Breast epithelium (tissue), 3 donors: ENCODE data around the gene GASK1B.

Experiments
- POLR2A ChIP-seq: fragments of 450-650 bp; IDR thresholded peaks from one replicate; pipeline ENCODE4 v1.6.1; 2016; ENCODE audit warnings: antibody characterized with exemption, mild to moderate bottlenecking, moderate library complexity
- TF ChIP-seq, protein P1 (sequence below), 3 donors: fragments of 450-650 bp; IDR thresholded peaks; one replicate each; pipeline ENCODE4 v1.5.1; 2016 to 2017; ENCODE audit warnings: antibody characterized with exemption in 3 of 3, mild to moderate bottlenecking in 3 of 3, moderate library complexity in 3 of 3

DNA sequence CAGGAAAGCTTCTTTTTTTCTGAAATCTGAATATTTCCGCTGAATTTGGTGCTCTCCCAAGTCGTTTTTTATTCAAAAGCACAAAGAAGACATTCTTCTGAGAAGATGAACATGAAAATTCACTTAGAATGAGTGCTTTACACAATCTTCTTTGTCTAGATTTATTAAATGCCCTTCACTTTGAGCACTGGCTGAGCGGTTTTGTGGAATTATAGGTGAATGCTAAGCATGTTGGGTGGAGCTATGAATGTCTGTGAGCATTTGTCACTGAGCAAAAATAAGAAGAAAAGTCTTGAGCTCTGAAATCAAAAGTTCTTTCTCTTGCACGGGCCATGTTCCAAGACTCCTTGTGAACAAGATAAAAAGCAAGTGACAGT, 13.1 kb downstream of the GASK1B start:
- no peak for TF ChIP-seq POLR2A
- TF ChIP-seq, protein P1, sequence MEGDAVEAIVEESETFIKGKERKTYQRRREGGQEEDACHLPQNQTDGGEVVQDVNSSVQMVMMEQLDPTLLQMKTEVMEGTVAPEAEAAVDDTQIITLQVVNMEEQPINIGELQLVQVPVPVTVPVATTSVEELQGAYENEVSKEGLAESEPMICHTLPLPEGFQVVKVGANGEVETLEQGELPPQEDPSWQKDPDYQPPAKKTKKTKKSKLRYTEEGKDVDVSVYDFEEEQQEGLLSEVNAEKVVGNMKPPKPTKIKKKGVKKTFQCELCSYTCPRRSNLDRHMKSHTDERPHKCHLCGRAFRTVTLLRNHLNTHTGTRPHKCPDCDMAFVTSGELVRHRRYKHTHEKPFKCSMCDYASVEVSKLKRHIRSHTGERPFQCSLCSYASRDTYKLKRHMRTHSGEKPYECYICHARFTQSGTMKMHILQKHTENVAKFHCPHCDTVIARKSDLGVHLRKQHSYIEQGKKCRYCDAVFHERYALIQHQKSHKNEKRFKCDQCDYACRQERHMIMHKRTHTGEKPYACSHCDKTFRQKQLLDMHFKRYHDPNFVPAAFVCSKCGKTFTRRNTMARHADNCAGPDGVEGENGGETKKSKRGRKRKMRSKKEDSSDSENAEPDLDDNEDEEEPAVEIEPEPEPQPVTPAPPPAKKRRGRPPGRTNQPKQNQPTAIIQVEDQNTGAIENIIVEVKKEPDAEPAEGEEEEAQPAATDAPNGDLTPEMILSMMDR (IDR thresholded peaks at IDR 0.05) = no peak
